HG02759 (cell line): ENCODE results near the gene CALN1.
"Not testable (repeated sequence)": the region's sequence is repeated elsewhere in the genome, so short reads cannot be mapped to it uniquely, and the experiment has no call there.

Experiments used
- ATAC-seq: cut with Tn5 transposase; IDR thresholded peaks from one replicate; pipeline ENCODE4 v1.9.1; 2021; ENCODE audit warnings: mild to moderate bottlenecking, moderate library complexity; ENCODE audit not compliant: unreplicated experiment

Gene CALN1

DNA sequence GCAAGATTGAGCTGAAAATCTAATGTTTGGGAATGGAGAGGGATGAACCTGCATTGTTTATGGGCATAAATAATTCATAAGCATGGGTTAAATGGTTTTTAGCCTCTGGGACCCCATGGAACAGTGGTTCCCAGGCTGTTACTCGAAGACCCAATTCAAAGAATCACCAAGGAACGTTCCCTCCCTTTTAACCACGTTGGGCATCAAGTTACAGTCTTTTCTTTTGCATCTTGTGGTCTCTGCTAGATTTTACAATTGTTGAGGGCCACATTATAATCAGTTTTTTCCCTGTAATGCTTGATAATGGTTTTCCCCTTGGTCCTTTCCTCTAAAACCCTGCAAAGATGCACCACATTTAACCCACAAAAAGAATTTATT, 2.5 kb downstream of the CALN1 start:
- ATAC-seq = no peak

DNA sequence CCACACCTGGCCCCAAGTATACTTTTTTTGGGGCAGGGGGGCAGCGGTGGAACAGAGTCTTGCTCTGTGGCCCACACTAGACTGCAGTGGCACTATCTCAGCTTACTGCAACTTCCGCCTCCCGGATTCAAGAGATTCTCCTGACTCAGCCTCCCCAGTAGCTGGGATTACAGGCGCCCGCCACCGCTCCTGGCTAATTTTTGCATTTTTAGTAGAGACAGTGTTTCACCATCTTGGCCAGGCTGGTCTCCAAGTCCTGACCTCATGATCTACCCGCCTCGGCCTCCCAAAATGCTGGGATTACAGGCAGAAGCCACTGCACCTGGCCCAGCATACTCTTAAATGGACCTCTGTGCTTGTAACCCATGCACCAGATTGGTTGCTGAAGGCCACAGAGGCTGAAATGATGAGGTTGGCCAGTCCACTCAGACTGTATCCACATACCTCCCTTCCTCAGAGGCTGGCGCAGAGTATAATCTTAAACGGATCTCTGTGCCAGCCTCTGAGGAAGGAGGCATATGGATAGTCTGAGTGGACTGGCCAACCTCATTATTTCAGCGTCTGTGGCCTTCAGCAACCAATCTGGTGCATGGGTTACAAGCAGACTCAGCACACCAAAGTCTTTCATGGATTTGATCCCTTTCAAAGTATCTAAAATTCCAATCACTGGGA, 3.0 kb downstream of the CALN1 start:
- no peak for ATAC-seq

DNA sequence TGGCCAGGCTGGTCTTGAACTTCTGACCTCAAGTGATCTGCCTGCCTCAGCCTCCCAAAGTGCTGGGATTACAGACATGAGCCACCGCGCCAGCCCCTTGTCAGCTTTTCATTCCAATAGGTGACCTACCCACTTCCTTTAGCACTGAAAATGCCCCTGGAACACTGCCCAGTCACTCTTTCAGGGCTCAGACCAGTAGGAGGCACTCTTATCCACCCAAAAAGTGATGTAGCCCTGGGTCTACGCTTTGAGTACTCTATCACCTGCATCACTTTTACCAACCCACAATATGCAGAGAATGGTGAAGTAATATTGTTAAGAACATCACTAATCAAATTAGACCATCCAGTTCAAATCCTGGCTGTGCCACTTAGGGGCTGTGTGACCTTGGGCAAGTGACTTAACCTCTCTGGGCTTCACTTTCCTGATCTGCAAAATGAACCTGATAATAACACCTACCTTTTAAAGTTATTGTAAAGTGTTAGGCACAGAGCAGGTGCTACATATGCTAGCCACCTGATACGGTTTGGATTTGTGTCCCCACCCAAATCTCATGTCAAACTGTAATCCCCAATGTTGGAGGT, 5.2 kb downstream of the CALN1 start:
- no peak for ATAC-seq

- no peak for ATAC-seq
Measured at GRCh38 chr7:72405871-72406270, 6.3 kb downstream of the CALN1 start.

- ATAC-seq = no peak
Measured at GRCh38 chr7:72405418-72405817, 6.7 kb downstream of the CALN1 start.

GRCh38 chr7:72404743-72405142, 7.4 kb downstream of the CALN1 start:
- no peak for ATAC-seq

- ATAC-seq = no peak
Measured at GRCh38 chr7:72403458-72404076, 8.6 kb downstream of the CALN1 start.

DNA sequence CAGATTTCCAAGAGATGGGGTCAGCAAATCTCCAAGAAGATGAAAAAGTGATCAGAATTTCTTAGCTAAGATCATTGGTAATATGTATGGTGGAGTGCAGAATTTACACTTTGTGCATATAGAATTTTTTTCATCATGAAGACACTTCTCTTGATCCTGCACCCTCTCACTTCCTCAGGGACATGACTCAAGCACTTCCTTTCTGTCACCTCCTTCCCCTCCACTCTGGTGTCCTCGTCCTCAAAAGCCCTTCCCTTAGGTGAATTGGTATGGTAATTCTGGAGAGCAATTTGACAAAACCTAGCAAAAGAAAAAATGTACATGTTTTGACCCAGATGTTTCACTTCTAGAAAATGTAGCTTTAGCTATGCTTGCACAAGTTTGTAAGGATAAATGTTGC, 18.1 kb downstream of the CALN1 start:
- no peak for ATAC-seq

- no peak for ATAC-seq
Measured at GRCh38 chr7:72391821-72392377, 20.2 kb downstream of the CALN1 start.

DNA sequence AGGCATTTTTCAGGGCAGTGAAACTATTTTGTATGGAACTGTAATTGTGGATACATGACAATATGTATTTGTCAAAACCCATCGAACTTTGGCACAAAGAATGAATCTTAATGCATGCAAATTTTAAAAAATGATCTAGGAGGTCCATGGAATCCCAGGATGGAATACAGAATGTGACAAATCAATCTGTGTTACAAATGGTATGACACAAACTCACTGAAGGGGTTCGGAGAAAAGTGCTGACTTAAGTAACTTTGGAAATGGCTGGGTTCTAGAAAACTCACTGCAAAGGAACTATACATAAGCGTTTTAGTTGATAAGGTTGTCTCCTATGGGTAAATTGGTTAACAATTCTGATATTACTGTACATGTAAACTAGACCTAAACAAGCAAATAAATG, 26.0 kb downstream of the CALN1 start:
- no peak for ATAC-seq

DNA sequence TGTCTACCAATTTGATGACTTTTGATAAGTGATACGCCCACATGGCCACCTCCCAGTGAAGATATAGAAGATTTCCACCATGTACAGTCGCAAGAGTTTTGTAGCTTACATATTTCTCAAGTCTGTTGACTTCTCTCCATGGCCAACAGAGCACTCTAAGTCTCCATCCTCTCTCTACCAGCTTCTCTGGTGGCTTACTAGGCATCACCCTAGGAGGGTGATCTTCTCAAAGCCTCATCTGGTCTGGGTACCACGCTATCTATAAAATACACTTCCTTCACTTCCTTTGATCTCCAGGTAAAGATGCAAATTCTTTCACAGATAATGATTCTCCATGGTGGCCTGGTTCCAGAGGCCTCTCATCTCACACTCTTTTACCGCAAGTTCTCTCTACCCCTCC, 49.9 kb downstream of the CALN1 start:
- no peak for ATAC-seq

GRCh38 chr7:72345208-72345727, 66.9 kb downstream of the CALN1 start:
- ATAC-seq = no peak

DNA sequence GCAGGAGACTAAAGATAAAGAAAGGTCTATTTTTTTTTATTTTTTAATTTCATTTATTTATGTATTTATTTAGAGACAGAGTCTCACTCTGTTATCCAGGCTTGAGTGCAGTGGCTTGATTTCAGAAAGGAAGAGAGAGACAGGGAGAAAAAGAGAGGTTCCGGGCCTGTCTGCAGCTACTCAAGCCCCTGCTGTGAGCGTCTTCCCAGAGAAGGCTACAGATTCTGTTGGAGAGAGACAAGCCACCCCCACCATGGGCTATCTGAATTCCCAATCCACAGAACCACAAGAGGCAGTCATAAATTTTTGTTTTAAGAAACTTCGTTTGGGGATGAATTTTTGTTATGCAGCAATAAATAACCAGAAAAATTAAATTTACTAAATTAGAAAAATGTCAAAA, 68.1 kb downstream of the CALN1 start:
- no peak for ATAC-seq

DNA sequence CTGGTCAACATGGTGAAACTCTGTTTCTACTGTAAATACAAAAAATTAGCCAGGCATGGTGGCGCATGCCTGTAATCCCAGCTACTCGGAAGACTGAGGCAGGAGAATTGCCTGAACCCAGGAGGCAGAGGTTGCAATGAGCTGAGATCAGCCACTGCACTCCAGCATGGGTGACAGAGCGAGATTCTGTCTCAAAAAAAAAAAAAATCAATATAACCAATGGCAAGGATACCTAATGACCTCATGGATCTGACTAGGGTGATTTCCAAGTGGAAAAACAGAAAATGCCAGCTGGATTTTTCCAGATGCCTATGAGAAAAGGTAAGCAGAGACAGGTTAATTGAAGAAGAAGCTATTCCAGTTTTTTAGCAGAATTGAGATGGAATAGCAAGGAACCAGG, 68.8 kb downstream of the CALN1 start:
- ATAC-seq = not testable (repeated sequence)

GRCh38 chr7:72337390-72338167, 74.6 kb downstream of the CALN1 start:
- ATAC-seq = no peak

DNA sequence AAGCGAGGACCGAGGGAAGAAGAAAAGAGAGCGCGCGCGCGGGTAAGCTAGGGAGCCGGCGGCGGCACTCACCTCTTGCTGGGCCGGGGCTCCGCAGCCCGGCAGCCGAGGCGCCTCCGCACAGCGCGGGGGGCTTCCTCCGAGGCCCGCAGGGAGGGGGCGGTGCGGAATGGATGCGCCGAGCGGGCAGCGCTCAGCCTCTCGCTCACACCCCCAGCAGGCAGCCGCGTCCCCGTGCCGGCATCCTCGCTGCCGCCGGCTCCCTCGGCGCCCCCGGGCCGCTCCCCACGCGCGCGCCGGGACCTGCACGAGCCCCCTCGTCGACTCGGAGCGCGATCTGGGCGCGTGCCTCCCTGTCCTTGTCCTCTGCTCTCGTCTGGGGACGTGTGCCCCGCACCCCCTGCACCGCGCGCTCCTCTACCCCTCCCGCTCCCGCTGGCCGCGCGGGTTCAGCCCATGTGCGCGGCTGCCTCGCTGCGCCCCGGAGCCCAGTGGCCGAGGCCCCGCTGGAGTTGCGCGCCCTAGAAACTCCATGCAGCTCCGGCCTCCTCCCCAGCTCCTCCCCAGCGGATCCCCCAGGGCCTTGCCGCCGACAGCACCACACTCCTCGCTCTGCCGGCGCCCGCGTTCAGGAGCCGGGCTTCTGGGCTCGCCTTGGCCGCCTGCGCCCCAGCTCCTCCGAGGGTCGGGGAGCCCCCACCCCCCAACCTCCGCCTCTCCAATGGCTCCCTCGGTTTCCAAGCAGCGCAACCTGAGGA, 75.3 kb downstream of the CALN1 start:
- no peak for ATAC-seq

DNA sequence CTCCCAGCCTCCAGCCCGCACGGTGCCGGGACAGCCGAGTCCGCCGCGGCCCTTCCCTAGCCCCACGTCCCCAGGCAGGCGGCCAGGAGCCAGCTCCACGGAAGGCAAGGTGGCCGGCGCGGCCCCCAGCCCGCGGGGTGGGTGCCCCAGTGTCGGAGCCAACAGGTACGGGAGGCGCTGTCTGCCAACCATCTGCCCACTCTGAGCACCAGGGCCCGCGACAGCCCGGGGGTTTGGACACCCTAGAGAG, 75.8 kb downstream of the CALN1 start:
- no peak for ATAC-seq

- no peak for ATAC-seq
Measured at GRCh38 chr7:72335561-72336381, 76.4 kb downstream of the CALN1 start.

DNA sequence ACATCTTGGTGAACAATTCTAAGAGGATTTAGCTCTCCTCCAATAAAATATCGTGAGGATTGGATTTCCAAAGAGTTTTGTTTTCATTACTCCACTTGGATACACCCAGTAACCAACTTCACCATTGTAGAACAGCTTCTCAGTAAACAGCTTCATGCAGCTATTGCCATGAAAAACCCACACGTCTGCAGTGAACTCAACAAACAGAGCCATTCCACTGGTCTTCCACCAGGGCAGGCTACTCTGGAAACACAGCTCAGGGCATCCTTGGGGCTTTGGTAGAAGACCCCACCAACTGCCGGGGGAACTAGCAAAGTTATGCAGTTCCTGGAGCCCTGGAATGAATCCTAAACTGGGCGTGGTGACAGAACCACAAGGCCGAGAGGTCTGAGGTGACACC, 77.4 kb downstream of the CALN1 start:
- no peak for ATAC-seq

DNA sequence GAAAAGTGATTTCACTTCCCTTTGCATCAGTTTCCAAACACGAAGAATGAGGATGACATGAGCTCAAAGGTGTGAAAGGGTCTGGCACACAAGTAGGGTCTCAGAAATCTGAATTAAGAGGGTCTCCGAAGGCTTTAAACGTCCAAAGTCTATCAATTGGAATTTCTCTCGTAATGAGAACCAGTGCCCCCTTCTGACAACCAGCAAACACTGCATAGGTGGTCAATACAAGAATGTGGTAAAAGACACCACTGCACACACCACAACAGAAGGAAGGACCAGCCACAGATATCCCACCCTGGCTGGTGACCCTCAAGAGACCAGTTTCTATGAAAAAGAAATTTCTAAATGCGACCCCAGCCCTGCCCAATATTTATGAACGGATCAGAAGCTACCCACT, 78.1 kb downstream of the CALN1 start:
- no peak for ATAC-seq
